Osteocyte (in vitro differentiated cells): ENCODE results near the gene LCN6. TPM values are rescaled to one million over a fixed set of nuclear protein-coding genes. Genes with fewer than 3 reads are reported as not detected.

Experiments
- DNase-seq: peaks from one replicate; pipeline ENCODE4 v3.0.0; 2021; ENCODE audit warnings: mixed read lengths; ENCODE audit not compliant: unreplicated experiment; ENCODE audit errors: extremely low spot score
- H3K27ac Mint-ChIP-seq: one replicate; pipeline ENCODE4 v1.8.0; 2021; ENCODE audit warnings: mild to moderate bottlenecking, mixed read lengths; ENCODE audit not compliant: unreplicated experiment
- H3K27me3 Mint-ChIP-seq: one replicate; pipeline ENCODE4 v1.8.0; 2021; ENCODE audit warnings: mixed read lengths; ENCODE audit not compliant: unreplicated experiment
- H3K36me3 Mint-ChIP-seq: one replicate; pipeline ENCODE4 v1.8.0; 2021; ENCODE audit warnings: mixed read lengths; ENCODE audit not compliant: unreplicated experiment
- H3K4me1 Mint-ChIP-seq: one replicate; pipeline ENCODE4 v1.8.0; 2021; ENCODE audit warnings: mixed read lengths; ENCODE audit not compliant: unreplicated experiment
- H3K4me3 Mint-ChIP-seq: one replicate; pipeline ENCODE4 v1.8.0; 2021; ENCODE audit warnings: mild to moderate bottlenecking, moderate library complexity, mixed read lengths; ENCODE audit not compliant: unreplicated experiment
- H3K9me3 Mint-ChIP-seq: one replicate; pipeline ENCODE4 v1.8.0; 2021; ENCODE audit warnings: mixed read lengths; ENCODE audit not compliant: unreplicated experiment
- total RNA-seq: library from RNA; stranded (reverse); gene quantifications from 2 replicates; pipeline ENCODE4 v1.2.1, GENCODE V29; 2021
- TF ChIP-seq, protein P1 (sequence below): fragments of 200-600 bp; sonication (generic); IDR thresholded peaks from 2 replicates; pipeline ENCODE4 v1.5.0; 2021; ENCODE audit warnings: antibody characterized with exemption, mild to moderate bottlenecking, moderate library complexity

LCN6 gene
- total RNA-seq, 1 donor from 2014 or later: not detected

DNA sequence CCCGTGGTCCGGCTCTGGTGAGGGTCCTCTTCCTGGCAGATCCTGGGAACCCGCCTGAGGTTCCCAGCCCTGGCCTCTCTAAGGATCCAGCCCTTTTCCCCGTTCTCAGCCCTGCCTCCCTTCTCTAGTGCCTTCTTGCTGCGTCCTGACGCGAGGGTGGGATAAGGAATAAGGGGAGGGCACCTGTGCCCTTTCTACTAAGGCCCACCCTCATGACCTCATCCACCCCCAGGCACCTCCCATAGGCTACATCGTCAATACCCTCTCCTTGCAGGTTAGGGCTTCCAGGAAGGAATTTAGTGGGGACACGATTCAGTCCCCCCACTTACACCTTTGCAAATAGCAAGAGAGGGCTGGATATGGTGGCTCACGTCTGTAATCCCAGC lies 46.7 kb downstream of the LCN6 start:
- Mint-ChIP-seq H3K4me1 (peaks cover 2% of the 10 kb centered on the region), H3K36me3 (no peaks in the 10 kb centered on the region), H3K27ac (no peak overlapping the region), H3K9me3 (no peaks in the 10 kb centered on the region), H3K4me3 (no peak overlapping the region), H3K27me3 (peaks cover 17% of the 10 kb centered on the region)
- DNase-seq: no peak
- TF ChIP-seq, protein P1, sequence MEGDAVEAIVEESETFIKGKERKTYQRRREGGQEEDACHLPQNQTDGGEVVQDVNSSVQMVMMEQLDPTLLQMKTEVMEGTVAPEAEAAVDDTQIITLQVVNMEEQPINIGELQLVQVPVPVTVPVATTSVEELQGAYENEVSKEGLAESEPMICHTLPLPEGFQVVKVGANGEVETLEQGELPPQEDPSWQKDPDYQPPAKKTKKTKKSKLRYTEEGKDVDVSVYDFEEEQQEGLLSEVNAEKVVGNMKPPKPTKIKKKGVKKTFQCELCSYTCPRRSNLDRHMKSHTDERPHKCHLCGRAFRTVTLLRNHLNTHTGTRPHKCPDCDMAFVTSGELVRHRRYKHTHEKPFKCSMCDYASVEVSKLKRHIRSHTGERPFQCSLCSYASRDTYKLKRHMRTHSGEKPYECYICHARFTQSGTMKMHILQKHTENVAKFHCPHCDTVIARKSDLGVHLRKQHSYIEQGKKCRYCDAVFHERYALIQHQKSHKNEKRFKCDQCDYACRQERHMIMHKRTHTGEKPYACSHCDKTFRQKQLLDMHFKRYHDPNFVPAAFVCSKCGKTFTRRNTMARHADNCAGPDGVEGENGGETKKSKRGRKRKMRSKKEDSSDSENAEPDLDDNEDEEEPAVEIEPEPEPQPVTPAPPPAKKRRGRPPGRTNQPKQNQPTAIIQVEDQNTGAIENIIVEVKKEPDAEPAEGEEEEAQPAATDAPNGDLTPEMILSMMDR: no peak

DNA sequence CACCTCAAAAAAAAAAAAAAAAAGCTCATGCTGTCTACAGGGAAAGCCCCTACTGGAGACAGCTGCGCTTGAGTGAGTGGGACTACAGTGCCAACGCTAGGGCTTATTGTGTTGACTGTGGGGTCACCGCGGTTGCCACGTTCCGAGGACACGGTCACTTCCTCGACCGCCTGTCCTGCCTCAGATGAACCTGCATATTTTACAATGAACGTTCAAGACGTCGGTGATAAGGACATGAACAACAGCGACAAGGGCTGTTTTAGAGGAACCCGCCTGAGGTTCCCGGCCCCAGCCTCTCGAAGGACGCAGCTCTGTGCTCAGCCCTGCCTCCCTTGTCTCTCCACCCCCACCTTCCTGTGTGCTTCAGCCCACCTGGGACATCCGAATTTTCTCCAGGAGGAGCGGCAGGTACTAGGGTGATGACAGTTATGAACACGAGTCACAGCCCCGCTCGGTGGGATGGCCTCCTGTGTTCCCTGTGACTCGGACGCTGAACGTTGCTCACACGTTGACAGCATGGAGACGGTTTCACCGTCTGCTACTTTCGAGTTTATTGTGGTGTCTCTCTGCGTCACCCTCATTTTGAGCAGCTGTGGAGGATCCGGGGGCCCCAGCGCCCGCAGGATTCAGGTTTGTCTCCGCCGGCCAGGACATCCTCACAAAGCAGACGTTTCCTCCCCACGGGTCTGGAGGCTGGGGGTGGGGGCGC lies 47.2 kb downstream of the LCN6 start:
- Mint-ChIP-seq H3K27ac (no peak overlapping the region), H3K4me1 (peaks cover 2% of the 10 kb centered on the region), H3K4me3 (no peak overlapping the region), H3K9me3 (no peaks in the 10 kb centered on the region), H3K27me3 (peaks cover 17% of the 10 kb centered on the region), H3K36me3 (no peaks in the 10 kb centered on the region)
- TF ChIP-seq, protein P1: no peak
- no peak for DNase-seq

DNA sequence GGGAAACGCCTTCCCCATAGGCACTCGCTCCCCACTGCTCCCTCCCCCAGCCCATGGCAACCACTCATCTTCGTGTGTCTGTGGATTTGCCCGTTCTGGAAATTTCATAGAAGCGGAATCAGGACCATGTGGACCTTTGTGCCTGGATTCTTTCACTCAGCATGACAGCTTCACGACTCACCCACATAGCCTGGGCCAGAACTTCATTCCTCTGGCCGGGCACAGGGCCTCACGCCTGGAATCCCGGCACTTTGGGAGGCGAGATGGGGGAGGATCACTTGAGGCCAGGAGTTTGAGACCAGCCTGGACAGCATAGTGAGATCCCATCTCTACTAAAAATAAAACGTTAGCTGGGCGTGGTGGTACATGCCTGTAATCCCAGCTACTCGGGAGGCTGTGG lies 48.0 kb downstream of the LCN6 start:
- Mint-ChIP-seq H3K27ac (no peak overlapping the region), H3K4me1 (peaks cover 4% of the 10 kb centered on the region)

DNA sequence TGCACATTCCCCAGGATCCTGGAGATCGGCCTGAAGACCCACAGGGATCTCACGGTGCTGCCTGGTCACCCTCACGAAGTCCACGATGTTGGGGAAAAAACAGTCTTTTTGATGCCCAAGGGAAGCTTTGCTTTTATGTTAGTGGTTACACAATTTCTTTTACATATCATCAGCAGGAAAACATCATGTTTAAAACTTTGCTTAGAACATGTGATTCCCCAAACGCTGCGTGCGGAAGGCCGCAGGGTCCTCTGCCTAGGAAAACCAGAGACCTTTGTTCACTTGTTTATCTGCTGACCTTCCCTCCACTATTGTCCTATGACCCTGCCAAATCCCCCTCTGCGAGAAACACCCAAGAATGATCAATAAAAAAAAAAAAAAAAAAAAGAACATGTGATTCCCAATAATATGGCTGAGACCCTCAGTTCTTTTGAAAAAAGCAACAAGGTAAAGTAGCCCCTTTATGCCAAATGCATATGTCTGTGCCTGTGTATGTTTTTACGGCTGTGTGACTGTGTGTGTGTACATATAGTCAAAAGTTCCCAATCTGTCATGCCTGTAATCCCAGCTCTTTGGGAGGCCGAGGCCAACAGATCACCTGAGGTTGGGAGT lies 49.6 kb downstream of the LCN6 start:
- Mint-ChIP-seq H3K36me3 (no peaks in the 10 kb centered on the region), H3K27ac (no peak overlapping the region), H3K4me1 (peaks cover 5% of the 10 kb centered on the region), H3K4me3 (no peak overlapping the region), H3K27me3 (peaks cover 13% of the 10 kb centered on the region), H3K9me3 (no peaks in the 10 kb centered on the region)
- DNase-seq: no peak
- TF ChIP-seq, protein P1: no peak

More for the DNA sequence above, 48.0 kb downstream of the LCN6 start:
- peaks cover 15% of the 10 kb centered on the region for H3K27me3 Mint-ChIP-seq
- H3K4me3 Mint-ChIP-seq: no peak overlapping the region
- no peak for DNase-seq
- no peaks in the 10 kb centered on the region for H3K9me3 Mint-ChIP-seq
- no peaks in the 10 kb centered on the region for H3K36me3 Mint-ChIP-seq
- TF ChIP-seq, protein P1: no peak

DNA sequence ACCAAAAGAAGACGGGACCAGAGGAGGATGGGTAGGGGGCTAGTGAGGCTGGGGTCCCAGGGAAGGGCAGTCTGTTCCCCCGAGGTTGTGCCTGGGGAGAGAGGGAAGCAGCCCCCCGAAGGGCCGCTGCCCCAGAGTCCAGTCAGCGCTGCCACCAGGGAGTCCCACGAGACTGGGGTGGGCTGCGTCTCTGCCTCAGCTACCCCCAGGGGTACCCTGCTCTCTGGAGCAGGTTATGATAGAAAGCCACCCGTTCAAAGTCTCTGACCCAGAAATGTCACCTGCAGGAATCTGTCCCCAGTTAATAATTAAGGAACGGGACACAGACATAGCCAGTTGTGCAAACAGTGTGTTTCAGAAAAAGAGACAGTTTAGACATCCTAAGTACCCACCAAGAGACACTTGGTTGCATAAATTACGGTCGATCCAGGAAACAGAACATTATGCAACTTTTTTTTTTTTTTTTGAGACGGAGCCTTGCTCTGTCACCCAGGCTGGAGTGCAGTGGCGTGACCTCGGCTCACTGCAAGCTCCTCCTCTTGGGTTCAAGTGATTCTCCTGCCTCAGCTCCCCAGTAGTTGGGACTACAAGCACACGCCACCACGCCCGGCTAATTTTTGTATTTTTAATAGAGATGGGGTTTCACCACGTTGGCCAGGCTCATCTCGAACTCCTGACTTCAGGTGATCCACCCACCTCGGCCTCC lies 50.4 kb downstream of the LCN6 start:
- H3K27ac Mint-ChIP-seq: no peak overlapping the region
- H3K27me3 Mint-ChIP-seq: peaks cover 13% of the 10 kb centered on the region
- TF ChIP-seq, protein P1: no peak
- no peak for DNase-seq
- H3K9me3 Mint-ChIP-seq: no peaks in the 10 kb centered on the region
- peaks cover 9% of the 10 kb centered on the region for H3K4me1 Mint-ChIP-seq
- H3K4me3 Mint-ChIP-seq: no peak overlapping the region
- no peaks in the 10 kb centered on the region for H3K36me3 Mint-ChIP-seq
